Measurements from ENCODE around the gene MTERF4. TPM values are rescaled to one million over a fixed set of nuclear protein-coding genes. Genes with fewer than 3 reads are reported as not detected.

MTERF4 gene
- total and polyA plus RNA-seq, 2 of the 13 experiments (the other 11 are each of a cell fraction or from before 2014, with no cell fraction given) = 50.5 to 59.8 TPM

- 10% methylated on average over 5 of the region's 5 CpGs for WGBS (ENCODE audit: low lambda C conversion rate)
- peak overlapping the region; percentile 90 for H3K4me2 ChIP-seq (ENCODE audit: low read depth, low read length)
- peak overlapping the region; percentile 83 for H2AFZ ChIP-seq (ENCODE audit: low read length)
- FAIRE-seq (no peak), ATAC-seq (no peak), DNase-seq (ENCODE audit: low spot score) (no peak)
- peaks cover 8 to 19% of the 10 kb centered on the region in 2 experiments; a peak in 4 of 5 replicates for H3K36me3 ChIP-seq (replicated peaks in 1 of 2; ENCODE audit: control insufficient read depth in 1 of 2, insufficient read depth in 2 of 2, low read length in 2 of 2)
- POLR2A ChIA-PET = interaction anchor here (4.5 kb wide), 1 partner anchor 10 kb away, joined by 37 read pairs; no protein-coding TSS in a partner anchor
- H4K20me1 ChIP-seq (ENCODE audit: insufficient read depth, low read length) = no peaks in the 10 kb centered on the region
- peaks cover 40% of the 10 kb centered on the region for H3K79me2 ChIP-seq (ENCODE audit: insufficient read depth, low read length)
- no TSS peak for BruUV-seq (replicated peaks)
- H3K4me1 ChIP-seq (ENCODE audit: insufficient read depth, low read length) = peaks cover 35% of the 10 kb centered on the region
- H3K9ac ChIP-seq (ENCODE audit: insufficient read depth, low read depth, low read length) = peak overlapping the region; percentile 96
- in situ Hi-C loops (cut with HindIII; ENCODE audit: extremely low pct_ligation_motif_present, low pct_unique_long_range_greater_than_20kb) (no loop called here), intact Hi-C loops (cut with micrococcal nuclease; ENCODE audit: unreplicated experiment) (loop anchor here (2.0 kb wide), 1 partner anchor 46 kb away; the partner anchor contains the start of gene PASK)
- CTCF ChIA-PET (ENCODE audit: low intra/inter-chr PET ratio, low total read pairs) = no interaction called here
- H3K4me3 ChIP-seq (replicated peaks in 1 of 3; ENCODE audit: insufficient read depth in 1 of 3, low read depth in 2 of 3, low read length in 3 of 3) = peak overlapping the region; percentile 75 to 96 (median 96)
- no peaks in the 10 kb centered on the region; a peak in 1 of 5 replicates for H3K27me3 ChIP-seq (ENCODE audit: control insufficient read depth in 1 of 2, insufficient read depth in 2 of 2, low read length in 2 of 2)
- H3K27ac ChIP-seq (ENCODE audit: extremely low read length, insufficient read depth, low read length) = peak overlapping the region; percentile 90
- H3K9me3 ChIP-seq (ENCODE audit: low read length) = no peaks in the 10 kb centered on the region
- 0 out of 2 replicates have a peak, but pooled peaks have one; percentile 5 for TF ChIP-seq ZC3H13 (CRISPR knock-in tag; IDR thresholded peaks at IDR 0.05)
- TF ChIP-seq KLF15 (CRISPR knock-in tag; IDR thresholded peaks at IDR 0.05; ENCODE audit: borderline replicate concordance) = no peak
- TF ChIP-seq AKNA (CRISPR knock-in tag; IDR thresholded peaks at IDR 0.05; ENCODE audit: borderline replicate concordance) = no peak
- TF ChIP-seq RORA (CRISPR knock-in tag; IDR thresholded peaks at IDR 0.05) = 0 out of 2 replicates have a peak, but pooled peaks have one; percentile 61
- no peak for TF ChIP-seq HNF4A (CRISPR knock-in tag; IDR thresholded peaks at IDR 0.05)
- TF ChIP-seq ZNF564 (CRISPR knock-in tag; IDR thresholded peaks at IDR 0.05) = no peak
- TF ChIP-seq HNRNPL (IDR thresholded peaks at IDR 0.05; ENCODE audit: low read depth, low read length) = no peak
- no peak for TF ChIP-seq ZFY (CRISPR knock-in tag; IDR thresholded peaks at IDR 0.05)
- TF ChIP-seq, protein P1, sequence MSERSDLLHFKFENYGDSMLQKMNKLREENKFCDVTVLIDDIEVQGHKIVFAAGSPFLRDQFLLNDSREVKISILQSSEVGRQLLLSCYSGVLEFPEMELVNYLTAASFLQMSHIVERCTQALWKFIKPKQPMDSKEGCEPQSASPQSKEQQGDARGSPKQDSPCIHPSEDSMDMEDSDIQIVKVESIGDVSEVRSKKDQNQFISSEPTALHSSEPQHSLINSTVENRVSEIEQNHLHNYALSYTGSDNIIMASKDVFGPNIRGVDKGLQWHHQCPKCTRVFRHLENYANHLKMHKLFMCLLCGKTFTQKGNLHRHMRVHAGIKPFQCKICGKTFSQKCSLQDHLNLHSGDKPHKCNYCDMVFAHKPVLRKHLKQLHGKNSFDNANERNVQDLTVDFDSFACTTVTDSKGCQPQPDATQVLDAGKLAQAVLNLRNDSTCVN (CRISPR knock-in tag; IDR thresholded peaks at IDR 0.05; ENCODE audit: borderline replicate concordance) = peak; percentile 22; the same call in 1 of the 2 replicates
- no peak for TF ChIP-seq MED8 (CRISPR knock-in tag; IDR thresholded peaks at IDR 0.05; ENCODE audit: insufficient replicate concordance)
- TF ChIP-seq, protein P2, sequence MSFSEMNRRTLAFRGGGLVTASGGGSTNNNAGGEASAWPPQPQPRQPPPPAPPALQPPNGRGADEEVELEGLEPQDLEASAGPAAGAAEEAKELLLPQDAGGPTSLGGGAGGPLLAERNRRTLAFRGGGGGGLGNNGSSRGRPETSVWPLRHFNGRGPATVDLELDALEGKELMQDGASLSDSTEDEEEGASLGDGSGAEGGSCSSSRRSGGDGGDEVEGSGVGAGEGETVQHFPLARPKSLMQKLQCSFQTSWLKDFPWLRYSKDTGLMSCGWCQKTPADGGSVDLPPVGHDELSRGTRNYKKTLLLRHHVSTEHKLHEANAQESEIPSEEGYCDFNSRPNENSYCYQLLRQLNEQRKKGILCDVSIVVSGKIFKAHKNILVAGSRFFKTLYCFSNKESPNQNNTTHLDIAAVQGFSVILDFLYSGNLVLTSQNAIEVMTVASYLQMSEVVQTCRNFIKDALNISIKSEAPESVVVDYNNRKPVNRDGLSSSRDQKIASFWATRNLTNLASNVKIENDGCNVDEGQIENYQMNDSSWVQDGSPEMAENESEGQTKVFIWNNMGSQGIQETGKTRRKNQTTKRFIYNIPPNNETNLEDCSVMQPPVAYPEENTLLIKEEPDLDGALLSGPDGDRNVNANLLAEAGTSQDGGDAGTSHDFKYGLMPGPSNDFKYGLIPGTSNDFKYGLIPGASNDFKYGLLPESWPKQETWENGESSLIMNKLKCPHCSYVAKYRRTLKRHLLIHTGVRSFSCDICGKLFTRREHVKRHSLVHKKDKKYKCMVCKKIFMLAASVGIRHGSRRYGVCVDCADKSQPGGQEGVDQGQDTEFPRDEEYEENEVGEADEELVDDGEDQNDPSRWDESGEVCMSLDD (CRISPR knock-in tag; IDR thresholded peaks at IDR 0.05; ENCODE audit: borderline replicate concordance) = no peak
- TF ChIP-seq BCL3 (CRISPR knock-in tag; IDR thresholded peaks at IDR 0.05) = no peak
- no peak for TF ChIP-seq ADNP (CRISPR knock-in tag; IDR thresholded peaks at IDR 0.05)
These were observed 1.1 kb upstream of the MTERF4 start for GRCh38 chr2:241103176-241103595.
